ENCODE measurements around the gene FOXN4. TPM values are rescaled to one million over a fixed set of nuclear protein-coding genes. Genes with fewer than 3 reads are reported as not detected.
A peak's percentile ranks its signal among the peaks of the same experiment; 100 is the strongest.
"Not testable (repeated sequence)": the region's sequence is repeated elsewhere in the genome, so short reads cannot be mapped to it uniquely, and the experiment has no call there.

The FOXN4 gene, protein sequence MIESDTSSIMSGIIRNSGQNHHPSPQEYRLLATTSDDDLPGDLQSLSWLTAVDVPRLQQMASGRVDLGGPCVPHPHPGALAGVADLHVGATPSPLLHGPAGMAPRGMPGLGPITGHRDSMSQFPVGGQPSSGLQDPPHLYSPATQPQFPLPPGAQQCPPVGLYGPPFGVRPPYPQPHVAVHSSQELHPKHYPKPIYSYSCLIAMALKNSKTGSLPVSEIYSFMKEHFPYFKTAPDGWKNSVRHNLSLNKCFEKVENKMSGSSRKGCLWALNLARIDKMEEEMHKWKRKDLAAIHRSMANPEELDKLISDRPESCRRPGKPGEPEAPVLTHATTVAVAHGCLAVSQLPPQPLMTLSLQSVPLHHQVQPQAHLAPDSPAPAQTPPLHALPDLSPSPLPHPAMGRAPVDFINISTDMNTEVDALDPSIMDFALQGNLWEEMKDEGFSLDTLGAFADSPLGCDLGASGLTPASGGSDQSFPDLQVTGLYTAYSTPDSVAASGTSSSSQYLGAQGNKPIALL
- total RNA-seq (2014; rRNA removed; shearing (Covaris generic)) = not detected in 2 replicates
- polyA plus RNA-seq (2015; cell fraction: cytosol; rRNA removed) = 0.10 TPM in 1 of 2 replicates, not detected in the other
- polyA plus RNA-seq (2015; cell fraction: nucleus; rRNA removed) = 0.22 and 0.51 TPM in 2 replicates

DNA sequence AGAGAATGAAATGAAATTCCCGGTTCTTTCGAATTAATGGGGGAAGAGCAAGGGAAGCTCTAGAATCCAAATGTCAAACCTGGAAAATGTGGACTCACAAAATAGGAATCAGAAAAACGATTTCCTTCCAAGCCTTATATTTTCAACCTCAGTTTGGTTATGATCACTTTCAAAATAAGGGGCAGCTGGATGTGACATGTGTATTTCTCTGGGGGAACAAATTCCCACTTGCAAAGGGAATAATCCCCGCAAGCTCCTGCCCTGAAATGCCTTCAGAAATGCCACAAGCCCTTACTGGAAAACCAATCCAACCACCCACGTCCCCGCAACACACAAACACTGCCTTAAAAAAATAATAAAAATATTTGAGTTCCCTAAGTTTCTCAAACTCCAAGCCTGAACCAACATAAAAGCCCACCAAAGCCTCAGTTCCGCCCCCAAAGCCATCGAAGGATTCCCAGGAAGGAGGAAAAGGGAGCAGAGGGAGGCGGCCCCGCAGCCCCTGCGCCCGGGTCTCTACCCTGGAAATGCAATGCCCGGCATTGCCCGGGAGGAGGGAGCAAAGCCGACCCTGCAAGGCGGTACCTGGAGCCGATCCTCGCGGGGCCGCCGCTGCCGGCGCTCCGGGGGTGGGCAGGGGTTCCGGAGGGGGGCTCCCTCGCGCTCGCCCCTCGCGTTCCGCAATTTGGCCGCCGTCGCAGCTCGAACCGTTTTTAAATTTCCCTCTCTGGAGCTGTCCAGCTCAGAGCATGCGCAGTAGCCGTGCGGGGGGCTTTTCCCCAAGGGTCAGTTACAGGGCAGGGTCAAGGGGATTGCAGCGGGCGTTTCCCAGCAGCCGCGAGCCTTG lies at the start of gene FOXN4:
FOXN4 (minus strand) TSS at position 751 of the 847 bp plus-strand sequence. CDS start 963 bp downstream, outside the sequence.
- in situ Hi-C loops (cut with HindIII; ENCODE audit: low pct_unique_long_range_greater_than_20kb, low sequenced_read_pairs) = no loop called here
- DNase-seq (ENCODE audit: low read depth, low spot score) = peak; percentile 13

- in situ Hi-C loops (cut with HindIII; ENCODE audit: low pct_unique_long_range_greater_than_20kb, low sequenced_read_pairs) = no loop called here
- peak; percentile 56 for DNase-seq (ENCODE audit: low read depth, low spot score)
Measured at GRCh38 chr12:109358154-109358869, 49.2 kb upstream of the FOXN4 start.

DNA sequence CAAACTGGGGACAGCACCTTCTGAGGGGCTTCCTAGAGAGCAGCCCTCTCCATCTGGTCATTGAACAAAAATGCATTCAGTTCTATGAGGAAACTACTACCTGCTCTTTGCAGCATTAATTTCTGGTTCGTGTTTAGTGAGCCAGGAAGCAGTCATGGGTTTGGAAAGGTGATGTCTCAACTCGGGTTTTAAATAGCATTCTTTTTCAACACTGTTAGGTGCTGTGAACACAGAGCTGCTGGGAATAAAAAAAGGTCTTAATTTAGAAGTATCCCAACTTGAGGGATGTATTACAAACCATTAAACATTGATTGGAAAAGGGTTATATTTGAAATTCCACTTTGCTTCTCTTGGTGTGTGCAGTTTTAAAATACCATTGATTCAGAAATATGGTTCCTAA lies 47.9 kb upstream of the FOXN4 start:
- no peak for DNase-seq (ENCODE audit: low read depth, low spot score)
- in situ Hi-C loops (cut with HindIII; ENCODE audit: low pct_unique_long_range_greater_than_20kb, low sequenced_read_pairs) = no loop called here

DNA sequence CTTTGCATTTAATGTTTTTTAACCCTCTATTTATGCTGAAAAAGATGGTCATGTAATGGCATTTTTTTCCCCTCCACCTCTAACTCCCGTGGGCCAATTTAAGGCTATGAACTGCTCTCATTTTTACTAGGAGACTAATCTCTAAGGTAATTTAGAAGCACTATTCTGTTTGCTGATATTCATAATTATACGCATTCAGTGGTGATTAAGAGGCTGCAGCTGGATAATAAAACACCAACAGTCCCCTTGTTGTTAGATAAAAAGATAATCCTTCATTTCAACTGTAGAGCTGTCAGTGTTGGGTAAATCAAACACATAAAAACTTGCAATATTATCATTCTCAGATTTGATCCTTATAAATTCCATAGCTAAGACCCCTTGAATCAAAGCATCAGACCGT lies 47.5 kb upstream of the FOXN4 start:
- no peak for DNase-seq (ENCODE audit: low read depth, low spot score)
- in situ Hi-C loops (cut with HindIII; ENCODE audit: low pct_unique_long_range_greater_than_20kb, low sequenced_read_pairs) = no loop called here

DNA sequence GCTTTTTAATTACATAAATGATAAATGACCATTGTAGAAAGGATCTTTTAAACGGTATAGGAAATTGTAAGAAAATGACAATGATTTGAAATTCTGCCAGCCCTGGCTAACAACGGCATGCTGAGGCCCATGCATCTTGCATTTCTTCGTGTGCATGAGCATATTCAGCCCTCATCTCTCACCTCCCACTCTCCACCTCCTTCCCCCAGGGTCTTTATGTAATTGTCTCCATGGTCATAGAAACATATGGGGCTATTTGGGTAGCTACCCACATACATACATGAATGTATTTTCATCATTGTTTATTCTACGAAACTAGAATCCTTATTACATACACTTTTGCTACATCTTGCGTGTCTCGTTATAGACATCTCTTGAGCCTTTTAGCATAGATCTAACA lies 43.1 kb upstream of the FOXN4 start:
- in situ Hi-C loops (cut with HindIII; ENCODE audit: low pct_unique_long_range_greater_than_20kb, low sequenced_read_pairs) = no loop called here
- DNase-seq (ENCODE audit: low read depth, low spot score) = no peak

DNA sequence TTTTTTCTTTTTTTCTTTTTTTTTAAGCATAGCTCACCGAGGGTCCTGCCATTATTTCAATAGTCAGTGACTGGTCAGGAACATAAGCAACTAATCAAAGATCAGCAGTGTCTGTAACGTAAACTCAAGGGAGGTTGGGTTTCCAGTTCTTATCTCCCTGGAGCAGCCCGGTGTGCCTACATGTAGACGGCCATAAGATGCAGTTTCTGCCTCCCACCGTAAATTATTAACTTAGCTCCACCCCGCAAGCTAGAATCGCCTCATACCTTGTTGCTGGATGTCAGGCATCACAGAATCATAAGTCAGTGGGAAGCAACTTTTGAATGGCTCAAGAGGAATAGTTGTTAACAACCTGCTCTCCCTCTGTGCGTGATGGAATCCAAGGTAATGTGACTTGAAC lies 38.5 kb upstream of the FOXN4 start, which contains the start of gene MYO1H:
MYO1H (plus strand) TSS at position 312 of the 400 bp plus-strand sequence; CDS start at position 373, 61 bp downstream.
- in situ Hi-C loops (cut with HindIII; ENCODE audit: low pct_unique_long_range_greater_than_20kb, low sequenced_read_pairs) = no loop called here
- DNase-seq (ENCODE audit: low read depth, low spot score) = no peak

DNA sequence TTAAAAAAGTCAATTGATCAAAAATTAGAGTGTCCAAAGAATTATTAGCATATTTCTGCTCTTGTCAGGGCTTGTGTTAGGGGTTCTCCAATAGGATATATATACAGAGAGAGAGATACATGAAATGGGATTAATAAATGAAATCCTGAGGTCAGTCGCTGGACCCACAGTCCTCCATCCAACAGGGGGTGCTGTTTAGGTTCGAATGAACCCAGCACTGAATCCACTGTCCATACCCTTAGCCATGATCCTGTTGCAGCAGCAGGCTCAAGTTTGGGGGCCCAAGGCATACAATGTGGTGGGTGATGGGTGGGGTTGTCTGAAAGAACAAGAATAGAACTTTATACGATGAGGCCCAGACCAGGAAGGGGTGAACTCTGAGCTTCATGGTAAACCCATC lies 37.8 kb upstream of the FOXN4 start:
- DNase-seq (ENCODE audit: low read depth, low spot score) = peak; percentile 28
- in situ Hi-C loops (cut with HindIII; ENCODE audit: low pct_unique_long_range_greater_than_20kb, low sequenced_read_pairs) = no loop called here

GRCh38 chr12:109345428-109345827 lies 36.3 kb upstream of the FOXN4 start:
- in situ Hi-C loops (cut with HindIII; ENCODE audit: low pct_unique_long_range_greater_than_20kb, low sequenced_read_pairs) = no loop called here
- DNase-seq (ENCODE audit: low read depth, low spot score) = no peak

DNA sequence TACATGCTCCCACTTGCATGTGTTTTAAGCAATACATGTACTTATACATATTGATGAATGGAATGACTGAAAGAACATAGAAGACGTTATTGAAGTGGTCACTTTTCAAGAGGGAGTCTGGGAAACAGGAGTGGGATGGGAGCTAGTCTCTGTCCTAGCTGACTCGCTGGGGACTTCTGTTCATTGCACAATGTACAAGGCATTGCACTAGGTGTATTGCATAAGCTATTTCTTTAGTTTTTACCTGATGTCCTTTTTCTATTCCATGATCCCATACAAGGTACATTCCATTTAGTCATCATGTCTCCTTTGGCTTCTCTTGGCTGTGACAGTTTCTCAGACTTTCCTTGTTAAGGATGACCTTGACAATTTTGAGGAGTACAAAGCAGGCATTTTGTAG lies 34.6 kb upstream of the FOXN4 start:
- no peak for DNase-seq (ENCODE audit: low read depth, low spot score)
- in situ Hi-C loops (cut with HindIII; ENCODE audit: low pct_unique_long_range_greater_than_20kb, low sequenced_read_pairs) = no loop called here

DNA sequence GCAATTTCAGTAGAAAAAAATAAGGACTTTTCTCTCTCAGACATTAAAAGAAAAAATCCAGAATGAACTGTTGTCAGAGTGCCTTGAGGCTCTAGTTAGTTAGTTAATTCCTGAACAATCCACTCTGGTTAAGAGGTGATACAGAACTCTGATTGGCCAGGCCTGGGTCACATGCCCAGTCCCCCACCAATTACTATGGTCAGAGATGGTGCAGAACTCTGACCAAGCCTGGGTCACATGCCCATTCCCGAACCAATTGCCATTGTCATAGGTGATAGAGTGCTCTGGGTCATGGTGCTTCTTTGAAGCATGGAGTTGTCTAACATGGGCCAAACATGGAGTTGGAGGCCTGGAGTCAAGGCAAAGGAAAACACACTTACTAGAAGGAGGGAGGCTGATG lies 27.5 kb upstream of the FOXN4 start:
- in situ Hi-C loops (cut with HindIII; ENCODE audit: low pct_unique_long_range_greater_than_20kb, low sequenced_read_pairs) = no loop called here
- DNase-seq (ENCODE audit: low read depth, low spot score) = no peak

- in situ Hi-C loops (cut with HindIII; ENCODE audit: low pct_unique_long_range_greater_than_20kb, low sequenced_read_pairs) = no loop called here
- DNase-seq (ENCODE audit: low read depth, low spot score) = no peak
Measured at GRCh38 chr12:109334887-109335286, 25.8 kb upstream of the FOXN4 start.

GRCh38 chr12:109331301-109331952 lies 22.3 kb upstream of the FOXN4 start:
- DNase-seq (ENCODE audit: low read depth, low spot score) = no peak
- in situ Hi-C loops (cut with HindIII; ENCODE audit: low pct_unique_long_range_greater_than_20kb, low sequenced_read_pairs) = no loop called here

- in situ Hi-C loops (cut with HindIII; ENCODE audit: low pct_unique_long_range_greater_than_20kb, low sequenced_read_pairs) = no loop called here
- DNase-seq (ENCODE audit: low read depth, low spot score) = no peak
Measured at GRCh38 chr12:109330282-109331230, 21.5 kb upstream of the FOXN4 start.

DNA sequence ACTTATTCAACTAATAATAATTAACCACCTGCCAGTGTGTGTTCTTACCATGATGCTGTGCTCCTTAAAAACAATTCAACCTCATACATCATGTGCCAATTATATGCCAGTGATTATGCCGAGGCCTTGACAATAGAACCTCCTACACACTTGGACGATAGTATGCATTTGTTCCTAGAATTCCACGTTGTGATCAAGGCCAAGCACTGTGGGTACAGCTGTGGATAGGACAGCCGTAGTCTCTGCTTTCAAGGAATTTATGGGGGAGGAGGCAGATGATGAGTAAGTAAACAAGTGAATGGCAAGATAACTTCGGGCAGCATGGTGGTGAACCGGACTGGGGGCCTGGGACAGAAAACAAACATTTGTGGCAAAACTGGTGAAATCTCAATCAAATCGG lies 20.6 kb upstream of the FOXN4 start:
- DNase-seq (ENCODE audit: low read depth, low spot score) = no peak
- in situ Hi-C loops (cut with HindIII; ENCODE audit: low pct_unique_long_range_greater_than_20kb, low sequenced_read_pairs) = no loop called here

DNA sequence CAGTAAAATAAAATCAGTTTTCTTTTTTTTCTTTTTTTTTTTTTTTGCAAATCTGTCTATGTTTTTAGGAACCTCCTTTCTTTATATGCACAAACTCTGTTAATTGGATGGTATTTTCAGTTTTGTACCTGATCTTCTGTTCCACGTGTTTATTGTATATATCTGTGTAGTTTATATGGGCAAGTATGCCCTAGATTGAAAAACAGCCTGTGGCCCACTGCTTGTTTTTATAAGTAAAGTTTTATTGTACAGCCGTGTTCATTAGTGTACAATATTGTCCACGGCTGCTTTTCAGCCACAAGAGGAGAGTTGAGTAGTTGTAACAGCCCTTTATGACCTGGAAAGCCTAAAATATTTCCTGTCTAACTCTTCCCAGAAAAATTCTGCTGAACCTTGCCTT lies 19.9 kb upstream of the FOXN4 start:
- in situ Hi-C loops (cut with HindIII; ENCODE audit: low pct_unique_long_range_greater_than_20kb, low sequenced_read_pairs) = no loop called here
- DNase-seq (ENCODE audit: low read depth, low spot score) = no peak

GRCh38 chr12:109321294-109321693 lies 12.2 kb upstream of the FOXN4 start:
- DNase-seq (ENCODE audit: low read depth, low spot score); in situ Hi-C loops (cut with HindIII; ENCODE audit: low pct_unique_long_range_greater_than_20kb, low sequenced_read_pairs): not testable (repeated sequence)
